HEK293 (cell line): ENCODE data around the gene ZNHIT2.

Experiments used
- GLIS2 ChIP-seq: fragments of 450-650 bp; formaldehyde crosslinking; IDR thresholded peaks from 2 replicates; pipeline ENCODE4 v1.5.1; 2016; ENCODE audit warnings: missing biosample characterization, missing genetic modification characterization
- HOXA7 ChIP-seq: sonication (generic); formaldehyde crosslinking; IDR thresholded peaks from 2 replicates; pipeline ENCODE4 v1.8.1; 2022; ENCODE audit warnings: missing genetic modification reagents, borderline replicate concordance
- SALL2 ChIP-seq: fragments of 450-650 bp; formaldehyde crosslinking; IDR thresholded peaks from 2 replicates; pipeline ENCODE4 v1.5.0; 2017; ENCODE audit warnings: missing biosample characterization, mild to moderate bottlenecking, missing genetic modification characterization, borderline replicate concordance
- ZBTB20 ChIP-seq: fragments of 450-650 bp; formaldehyde crosslinking; IDR thresholded peaks from 2 replicates; pipeline ENCODE4 v1.5.1; 2016; ENCODE audit warnings: missing biosample characterization, missing genetic modification characterization
- ZBTB48 ChIP-seq: fragments of 450-650 bp; formaldehyde crosslinking; IDR thresholded peaks from 2 replicates; pipeline ENCODE4 v1.5.1; 2016; ENCODE audit warnings: missing biosample characterization, missing genetic modification characterization
- ZBTB7A ChIP-seq: fragments of 450-650 bp; formaldehyde crosslinking; IDR thresholded peaks from 2 replicates; pipeline ENCODE4 v1.5.1; 2016; ENCODE audit warnings: low read depth, missing biosample characterization, missing genetic modification characterization
- ZNF138 ChIP-seq: fragments of 450-650 bp; formaldehyde crosslinking; IDR thresholded peaks from 2 replicates; pipeline ENCODE4 v1.5.1; 2016; ENCODE audit warnings: missing biosample characterization, missing genetic modification characterization, borderline replicate concordance
- ZNF174 ChIP-seq: fragments of 450-650 bp; formaldehyde crosslinking; IDR thresholded peaks from 2 replicates; pipeline ENCODE4 v1.5.0; 2017; ENCODE audit warnings: missing biosample characterization, mild to moderate bottlenecking, missing genetic modification characterization
- ZNF175 ChIP-seq: fragments of 450-650 bp; formaldehyde crosslinking; IDR thresholded peaks from 2 replicates; pipeline ENCODE4 v1.5.1; 2016; ENCODE audit warnings: missing biosample characterization, missing genetic modification characterization
- ZNF221 ChIP-seq: fragments of 450-650 bp; formaldehyde crosslinking; IDR thresholded peaks from 2 replicates; pipeline ENCODE4 v1.5.1; 2017; ENCODE audit warnings: missing biosample characterization, missing genetic modification characterization, borderline replicate concordance
- ZNF341 ChIP-seq: fragments of 450-650 bp; formaldehyde crosslinking; IDR thresholded peaks from 2 replicates; pipeline ENCODE4; 2016; ENCODE audit warnings: low read depth, missing biosample characterization, missing genetic modification characterization
- ZNF473 ChIP-seq: fragments of 450-650 bp; formaldehyde crosslinking; IDR thresholded peaks from 2 replicates; pipeline ENCODE4 v1.5.1; 2017; ENCODE audit warnings: missing biosample characterization, missing genetic modification characterization
- ZNF510 ChIP-seq: fragments of 450-650 bp; formaldehyde crosslinking; IDR thresholded peaks from 2 replicates; pipeline ENCODE4 v1.5.1; 2018; ENCODE audit warnings: mild to moderate bottlenecking, missing genetic modification characterization, missing biosample characterization; ENCODE audit not compliant: insufficient replicate concordance
- ZNF610 ChIP-seq: fragments of 450-650 bp; formaldehyde crosslinking; IDR thresholded peaks from 2 replicates; pipeline ENCODE4 v1.5.1; 2016; ENCODE audit warnings: missing biosample characterization, missing genetic modification characterization, borderline replicate concordance
- ZNF654 ChIP-seq: fragments of 450-650 bp; formaldehyde crosslinking; IDR thresholded peaks from 2 replicates; pipeline ENCODE4 v1.5.1; 2016; ENCODE audit warnings: low read depth, missing biosample characterization, missing genetic modification characterization
- ZSCAN16 ChIP-seq: fragments of 450-650 bp; formaldehyde crosslinking; IDR thresholded peaks from 2 replicates; pipeline ENCODE4 v1.5.1; 2016; ENCODE audit warnings: missing biosample characterization, missing genetic modification characterization
- ZXDB ChIP-seq: fragments of 450-650 bp; formaldehyde crosslinking; IDR thresholded peaks from 2 replicates; pipeline ENCODE4 v1.5.1; 2016; ENCODE audit warnings: missing biosample characterization, missing genetic modification characterization
- TF ChIP-seq, protein P1 (sequence below): fragments of 450-650 bp; formaldehyde crosslinking; IDR thresholded peaks from 2 replicates; pipeline ENCODE4 v1.5.1; 2016; ENCODE audit warnings: missing biosample characterization, missing genetic modification characterization
- TF ChIP-seq, protein P2 (sequence below): fragments of 450-650 bp; formaldehyde crosslinking; IDR thresholded peaks from 2 replicates; pipeline ENCODE4 v1.5.1; 2016; ENCODE audit warnings: missing biosample characterization, missing genetic modification characterization
- TF ChIP-seq, protein P3 (sequence below): fragments of 450-650 bp; formaldehyde crosslinking; IDR thresholded peaks from 2 replicates; pipeline ENCODE4 v1.5.1; 2016; ENCODE audit warnings: missing biosample characterization, missing genetic modification characterization, borderline replicate concordance

Gene ZNHIT2

DNA sequence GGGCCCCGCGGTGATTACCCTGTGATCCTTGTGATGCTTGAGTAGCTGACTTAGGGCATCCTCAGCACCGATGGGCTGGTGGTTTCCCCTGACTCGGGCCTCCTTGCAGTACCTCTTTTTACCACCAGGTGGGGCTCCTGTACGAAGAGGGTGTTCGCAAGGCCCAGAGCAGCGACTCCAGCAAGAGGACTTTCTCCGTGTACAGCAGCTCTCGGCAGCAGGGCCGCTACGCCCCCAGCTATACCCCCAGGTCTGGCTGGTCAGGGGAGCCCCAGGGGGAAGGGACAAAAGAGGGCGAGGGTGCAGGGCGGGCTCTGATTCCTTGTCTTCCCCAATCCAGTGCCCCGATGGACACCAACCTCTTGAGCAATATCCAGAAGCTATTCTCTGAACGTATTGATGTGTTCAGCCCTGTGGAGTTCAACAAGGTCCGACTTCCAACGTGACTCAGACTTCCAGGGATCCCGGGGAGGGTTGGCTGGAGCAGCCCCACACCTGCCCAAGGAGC, 7.1 kb downstream of the ZNHIT2 start (continued):
- TF ChIP-seq ZBTB48 (tag by site-specific recombination) = no peak
- no peak for TF ChIP-seq SALL2 (tag by site-specific recombination)
- no peak for TF ChIP-seq ZNF473 (tag by site-specific recombination)
- TF ChIP-seq ZNF221 = no peak
- TF ChIP-seq, protein P1, sequence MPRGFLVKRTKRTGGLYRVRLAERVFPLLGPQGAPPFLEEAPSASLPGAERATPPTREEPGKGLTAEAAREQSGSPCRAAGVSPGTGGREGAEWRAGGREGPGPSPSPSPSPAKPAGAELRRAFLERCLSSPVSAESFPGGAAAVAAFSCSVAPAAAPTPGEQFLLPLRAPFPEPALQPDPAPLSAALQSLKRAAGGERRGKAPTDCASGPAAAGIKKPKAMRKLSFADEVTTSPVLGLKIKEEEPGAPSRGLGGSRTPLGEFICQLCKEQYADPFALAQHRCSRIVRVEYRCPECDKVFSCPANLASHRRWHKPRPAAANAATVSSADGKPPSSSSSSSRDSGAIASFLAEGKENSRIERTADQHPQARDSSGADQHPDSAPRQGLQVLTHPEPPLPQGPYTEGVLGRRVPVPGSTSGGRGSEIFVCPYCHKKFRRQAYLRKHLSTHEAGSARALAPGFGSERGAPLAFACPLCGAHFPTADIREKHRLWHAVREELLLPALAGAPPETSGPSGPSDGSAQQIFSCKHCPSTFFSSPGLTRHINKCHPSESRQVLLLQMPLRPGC = no peak
- TF ChIP-seq ZSCAN16 = no peak
- TF ChIP-seq, protein P2, sequence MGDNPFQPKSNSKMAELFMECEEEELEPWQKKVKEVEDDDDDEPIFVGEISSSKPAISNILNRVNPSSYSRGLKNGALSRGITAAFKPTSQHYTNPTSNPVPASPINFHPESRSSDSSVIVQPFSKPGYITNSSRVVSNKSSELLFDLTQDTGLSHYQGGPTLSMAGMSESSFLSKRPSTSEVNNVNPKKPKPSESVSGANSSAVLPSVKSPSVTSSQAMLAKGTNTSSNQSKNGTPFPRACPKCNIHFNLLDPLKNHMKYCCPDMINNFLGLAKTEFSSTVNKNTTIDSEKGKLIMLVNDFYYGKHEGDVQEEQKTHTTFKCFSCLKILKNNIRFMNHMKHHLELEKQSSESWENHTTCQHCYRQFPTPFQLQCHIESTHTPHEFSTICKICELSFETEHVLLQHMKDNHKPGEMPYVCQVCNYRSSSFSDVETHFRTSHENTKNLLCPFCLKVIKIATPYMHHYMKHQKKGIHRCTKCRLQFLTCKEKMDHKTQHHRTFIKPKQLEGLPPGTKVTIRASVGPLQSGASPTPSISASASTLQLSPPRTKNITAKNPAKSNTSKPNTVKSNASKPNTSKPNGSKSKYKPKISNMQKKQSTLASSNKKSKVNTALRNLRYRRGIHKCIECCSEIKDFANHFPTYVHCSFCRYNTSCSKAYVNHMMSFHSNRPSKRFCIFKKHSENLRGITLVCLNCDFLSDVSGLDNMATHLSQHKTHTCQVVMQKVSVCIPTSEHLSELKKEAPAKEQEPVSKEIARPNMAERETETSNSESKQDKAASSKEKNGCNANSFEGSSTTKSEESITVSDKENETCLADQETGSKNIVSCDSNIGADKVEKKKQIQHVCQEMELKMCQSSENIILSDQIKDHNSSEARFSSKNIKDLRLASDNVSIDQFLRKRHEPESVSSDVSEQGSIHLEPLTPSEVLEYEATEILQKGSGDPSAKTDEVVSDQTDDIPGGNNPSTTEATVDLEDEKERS = no peak
- no peak for TF ChIP-seq ZNF610
- TF ChIP-seq ZNF175 (tag by site-specific recombination) = no peak
- TF ChIP-seq ZNF341 (tag by site-specific recombination) = peak; percentile 65
- TF ChIP-seq ZNF174 (tag by site-specific recombination) = no peak
- peak; percentile 9; the same call in 1 of the 2 replicates for TF ChIP-seq ZNF654 (tag by site-specific recombination)
- TF ChIP-seq ZBTB7A = no peak
- no peak for TF ChIP-seq ZBTB20 (tag by site-specific recombination)
- TF ChIP-seq, protein P3, sequence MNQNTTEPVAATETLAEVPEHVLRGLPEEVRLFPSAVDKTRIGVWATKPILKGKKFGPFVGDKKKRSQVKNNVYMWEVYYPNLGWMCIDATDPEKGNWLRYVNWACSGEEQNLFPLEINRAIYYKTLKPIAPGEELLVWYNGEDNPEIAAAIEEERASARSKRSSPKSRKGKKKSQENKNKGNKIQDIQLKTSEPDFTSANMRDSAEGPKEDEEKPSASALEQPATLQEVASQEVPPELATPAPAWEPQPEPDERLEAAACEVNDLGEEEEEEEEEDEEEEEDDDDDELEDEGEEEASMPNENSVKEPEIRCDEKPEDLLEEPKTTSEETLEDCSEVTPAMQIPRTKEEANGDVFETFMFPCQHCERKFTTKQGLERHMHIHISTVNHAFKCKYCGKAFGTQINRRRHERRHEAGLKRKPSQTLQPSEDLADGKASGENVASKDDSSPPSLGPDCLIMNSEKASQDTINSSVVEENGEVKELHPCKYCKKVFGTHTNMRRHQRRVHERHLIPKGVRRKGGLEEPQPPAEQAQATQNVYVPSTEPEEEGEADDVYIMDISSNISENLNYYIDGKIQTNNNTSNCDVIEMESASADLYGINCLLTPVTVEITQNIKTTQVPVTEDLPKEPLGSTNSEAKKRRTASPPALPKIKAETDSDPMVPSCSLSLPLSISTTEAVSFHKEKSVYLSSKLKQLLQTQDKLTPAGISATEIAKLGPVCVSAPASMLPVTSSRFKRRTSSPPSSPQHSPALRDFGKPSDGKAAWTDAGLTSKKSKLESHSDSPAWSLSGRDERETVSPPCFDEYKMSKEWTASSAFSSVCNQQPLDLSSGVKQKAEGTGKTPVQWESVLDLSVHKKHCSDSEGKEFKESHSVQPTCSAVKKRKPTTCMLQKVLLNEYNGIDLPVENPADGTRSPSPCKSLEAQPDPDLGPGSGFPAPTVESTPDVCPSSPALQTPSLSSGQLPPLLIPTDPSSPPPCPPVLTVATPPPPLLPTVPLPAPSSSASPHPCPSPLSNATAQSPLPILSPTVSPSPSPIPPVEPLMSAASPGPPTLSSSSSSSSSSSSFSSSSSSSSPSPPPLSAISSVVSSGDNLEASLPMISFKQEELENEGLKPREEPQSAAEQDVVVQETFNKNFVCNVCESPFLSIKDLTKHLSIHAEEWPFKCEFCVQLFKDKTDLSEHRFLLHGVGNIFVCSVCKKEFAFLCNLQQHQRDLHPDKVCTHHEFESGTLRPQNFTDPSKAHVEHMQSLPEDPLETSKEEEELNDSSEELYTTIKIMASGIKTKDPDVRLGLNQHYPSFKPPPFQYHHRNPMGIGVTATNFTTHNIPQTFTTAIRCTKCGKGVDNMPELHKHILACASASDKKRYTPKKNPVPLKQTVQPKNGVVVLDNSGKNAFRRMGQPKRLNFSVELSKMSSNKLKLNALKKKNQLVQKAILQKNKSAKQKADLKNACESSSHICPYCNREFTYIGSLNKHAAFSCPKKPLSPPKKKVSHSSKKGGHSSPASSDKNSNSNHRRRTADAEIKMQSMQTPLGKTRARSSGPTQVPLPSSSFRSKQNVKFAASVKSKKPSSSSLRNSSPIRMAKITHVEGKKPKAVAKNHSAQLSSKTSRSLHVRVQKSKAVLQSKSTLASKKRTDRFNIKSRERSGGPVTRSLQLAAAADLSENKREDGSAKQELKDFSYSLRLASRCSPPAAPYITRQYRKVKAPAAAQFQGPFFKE (tag by site-specific recombination) = no peak
- no peak for TF ChIP-seq ZXDB (tag by site-specific recombination)
- TF ChIP-seq ZNF510 = no peak
- TF ChIP-seq ZNF138 (tag by site-specific recombination) = no peak
- TF ChIP-seq GLIS2 (tag by site-specific recombination) = peak; percentile 36; the same call in 1 of the 2 replicates
- no peak for TF ChIP-seq HOXA7 (CRISPR knock-in tag)
